HG02840 (cell line): ENCODE results near the gene MOV10L1.

Experiments
- ATAC-seq: cut with Tn5 transposase; IDR thresholded peaks from one replicate; pipeline ENCODE4 v1.9.1; 2021; ENCODE audit warnings: mild to moderate bottlenecking, moderate library complexity, moderate number of reproducible peaks; ENCODE audit not compliant: unreplicated experiment, low FRiP score

Gene MOV10L1

GRCh38 chr22:50101870-50102565 is 12.2 kb downstream of the MOV10L1 start:
- no peak for ATAC-seq

- ATAC-seq, result no peak
Measured at GRCh38 chr22:50102946-50103345, 13.1 kb downstream of the MOV10L1 start.

GRCh38 chr22:50104141-50104544 is 14.3 kb downstream of the MOV10L1 start:
- no peak for ATAC-seq

- ATAC-seq, result no peak
Measured at GRCh38 chr22:50105208-50106100, 15.6 kb downstream of the MOV10L1 start.

- ATAC-seq, result no peak
Measured at GRCh38 chr22:50107529-50107928, 17.7 kb downstream of the MOV10L1 start.

GRCh38 chr22:50111056-50111455 is 21.2 kb downstream of the MOV10L1 start:
- ATAC-seq, result no peak

GRCh38 chr22:50112151-50113118 is 22.6 kb downstream of the MOV10L1 start:
- no peak for ATAC-seq

GRCh38 chr22:50114221-50115021 is 24.6 kb downstream of the MOV10L1 start:
- no peak for ATAC-seq

GRCh38 chr22:50115693-50116092 is 25.9 kb downstream of the MOV10L1 start:
- no peak for ATAC-seq

GRCh38 chr22:50117168-50117762 is 27.5 kb downstream of the MOV10L1 start:
- ATAC-seq, result no peak

GRCh38 chr22:50118129-50118528 is 28.3 kb downstream of the MOV10L1 start:
- no peak for ATAC-seq

GRCh38 chr22:50118557-50119168 is 28.9 kb downstream of the MOV10L1 start:
- ATAC-seq, result no peak

- ATAC-seq, result no peak
Measured at GRCh38 chr22:50119169-50119767, 29.5 kb downstream of the MOV10L1 start.

- no peak for ATAC-seq
Measured at GRCh38 chr22:50119768-50120251, 30.0 kb downstream of the MOV10L1 start.

- ATAC-seq, result no peak
Measured at GRCh38 chr22:50121202-50121740, 31.5 kb downstream of the MOV10L1 start.

- no peak for ATAC-seq
Measured at GRCh38 chr22:50123119-50123518, 33.3 kb downstream of the MOV10L1 start.

GRCh38 chr22:50125029-50125428 is 35.2 kb downstream of the MOV10L1 start:
- no peak for ATAC-seq

- no peak for ATAC-seq
Measured at GRCh38 chr22:50129121-50129736, 39.4 kb downstream of the MOV10L1 start.
